ENCODE results near the gene CNOT2. TPM values are rescaled to one million over a fixed set of nuclear protein-coding genes. Genes with fewer than 3 reads are reported as not detected.

CNOT2 gene
- total RNA-seq (100 to 1,000 TPM in 1 of 2 donors, 10 to 100 TPM in 1; 99.1 to 127 TPM), polyA plus RNA-seq (ENCODE audit: insufficient read depth, low read depth, low replicate concordance) (56.1 TPM)
- long read RNA-seq, donor 1, full-length matches to known transcripts = 22 of 43 reads
- long read RNA-seq, donor 1, partial matches to known transcripts = 12 of 43 reads
- long read RNA-seq, donor 1, other reads (novel, unspliced or antisense) = 9 of 43 reads
- long read RNA-seq, donor 2, transcript CNOT2-226 (3 exons, 522 nt) = major isoform, 11 of 39 reads
- long read RNA-seq, donor 2, transcript CNOT2-201 (16 exons, 3,282 nt) = minor isoform, 9 of 39 reads
- long read RNA-seq, donor 2, partial matches to known transcripts = 15 of 39 reads
- long read RNA-seq, donor 2, other reads (novel, unspliced or antisense) = 0 of 39 reads

GRCh38 chr12:70242695-70243509, at the start of gene CNOT2:
Gene CNOT2, plus strand, starts transcription at chr12:70243433. Its CDS starts 34,794 bp downstream, at chr12:70278227.
- peak; percentile 93 for DNase-seq
- H3K27me3 ChIP-seq = no peaks in the 10 kb centered on the region
- peaks cover 21% of the 10 kb centered on the region for H3K4me1 ChIP-seq
- H3K4me3 ChIP-seq = peak within 1 kb of the TSS; percentile 95 to 97
- 0 to 1% methylated on average over 21 to 64 of the region's 64 CpGs for WGBS, 2 donors
- H3K27ac ChIP-seq = peak within 1 kb of the TSS; percentile 97
- TF ChIP-seq POLR2A (IDR thresholded peaks at IDR 0.05) (no peak), CTCF (IDR thresholded peaks at IDR 0.05) (no peak)
- no peaks in the 10 kb centered on the region for H3K9me3 ChIP-seq
- intact Hi-C loops (cut with DNase I; ENCODE audit: low total_unique reads) = no loop called here
- no peaks in the 10 kb centered on the region for H3K36me3 ChIP-seq (ENCODE audit: low read depth, missing control alignments)

GRCh38 chr12:70194076-70194475, 49.2 kb upstream of the CNOT2 start:
- no peaks in the 10 kb centered on the region for H3K27me3 ChIP-seq
- no peaks in the 10 kb centered on the region for H3K9me3 ChIP-seq
- intact Hi-C loops (cut with DNase I; ENCODE audit: low total_unique reads) = no loop called here
- DNase-seq = no peak
- H3K36me3 ChIP-seq (ENCODE audit: low read depth, missing control alignments) = no peaks in the 10 kb centered on the region
- H3K27ac ChIP-seq = no peak overlapping the region
- H3K4me1 ChIP-seq = no peaks in the 10 kb centered on the region
- H3K4me3 ChIP-seq = no peak overlapping the region
- TF ChIP-seq CTCF (IDR thresholded peaks at IDR 0.05) (no peak), POLR2A (IDR thresholded peaks at IDR 0.05) (no peak)

GRCh38 chr12:70196811-70197281, 46.4 kb upstream of the CNOT2 start:
- H3K36me3 ChIP-seq (ENCODE audit: low read depth, missing control alignments) = no peaks in the 10 kb centered on the region
- 48 to 58% methylated on average over 1 of the region's 1 CpG for WGBS, 2 donors
- intact Hi-C loops (cut with DNase I; ENCODE audit: low total_unique reads) = no loop called here
- no peaks in the 10 kb centered on the region for H3K4me1 ChIP-seq
- no peaks in the 10 kb centered on the region for H3K27me3 ChIP-seq
- H3K9me3 ChIP-seq = no peaks in the 10 kb centered on the region
- no peak for DNase-seq
- TF ChIP-seq CTCF (IDR thresholded peaks at IDR 0.05) (no peak), POLR2A (IDR thresholded peaks at IDR 0.05) (no peak)
- no peak overlapping the region for H3K4me3 ChIP-seq
- no peak overlapping the region for H3K27ac ChIP-seq

GRCh38 chr12:70197345-70197744, 45.9 kb upstream of the CNOT2 start:
- H3K4me3 ChIP-seq = no peak overlapping the region
- DNase-seq = no peak
- H3K27ac ChIP-seq = no peak overlapping the region
- intact Hi-C loops (cut with DNase I; ENCODE audit: low total_unique reads) = no loop called here
- no peak for TF ChIP-seq POLR2A (IDR thresholded peaks at IDR 0.05)
- TF ChIP-seq CTCF (IDR thresholded peaks at IDR 0.05) = no peak
- H3K36me3 ChIP-seq (ENCODE audit: low read depth, missing control alignments) = no peaks in the 10 kb centered on the region
- H3K9me3 ChIP-seq = no peaks in the 10 kb centered on the region
- H3K4me1 ChIP-seq = no peaks in the 10 kb centered on the region
- no peaks in the 10 kb centered on the region for H3K27me3 ChIP-seq
